PFSK-1 (cell line): Measurements from ENCODE around the gene ELL2.

ENCODE experiments used
- FOXP2 ChIP-seq: optimal IDR thresholded peaks from 2 replicates; pipeline ENCODE3; 2011; ENCODE audit warnings: borderline replicate concordance, control low read depth, inconsistent platforms; ENCODE audit not compliant: insufficient read depth; ENCODE audit errors: extremely low read length, extremely low read depth
- POLR2AphosphoS5 ChIP-seq: IDR thresholded peaks from 2 replicates; pipeline ENCODE4 v1.6.1; 2012; ENCODE audit warnings: low read depth, mild to moderate bottlenecking, control low read depth, low read length, moderate library complexity
- REST ChIP-seq, 2 experiments: IDR thresholded peaks; 2 replicates each; pipeline versions ENCODE4 v1.6.1 to v1.8.0; 2011 to 2012; ENCODE audit warnings: low read depth in 2 of 2, low read length in 2 of 2, control low read depth in 1 of 2, inconsistent platforms in 1 of 2, mild to moderate bottlenecking in 1 of 2, moderate library complexity in 1 of 2; ENCODE audit not compliant: insufficient read depth in 1 of 2
- SIN3A ChIP-seq: IDR thresholded peaks from 2 replicates; pipeline ENCODE4 v1.6.1; 2012; ENCODE audit warnings: mild to moderate bottlenecking, low read length, moderate library complexity, borderline replicate concordance; ENCODE audit not compliant: insufficient read depth
- TAF1 ChIP-seq: IDR thresholded peaks from 2 replicates; pipeline ENCODE4 v1.6.1; 2012; ENCODE audit warnings: low read length, control low read depth, borderline replicate concordance; ENCODE audit not compliant: insufficient read depth

Gene ELL2

GRCh38 chr5:95838556-95838955, 123.1 kb downstream of the ELL2 start:
- TF ChIP-seq FOXP2, result no peak
- no peak for TF ChIP-seq TAF1
- TF ChIP-seq POLR2AphosphoS5, result no peak
- no peak for TF ChIP-seq REST (IDR thresholded peaks at IDR 0.05; ENCODE audit: insufficient read depth in 1 of 2, low read depth in 2 of 2, low read length in 2 of 2)
- TF ChIP-seq SIN3A, result no peak

GRCh38 chr5:95838001-95838520, 123.6 kb downstream of the ELL2 start:
- no peak for TF ChIP-seq FOXP2
- TF ChIP-seq REST (IDR thresholded peaks at IDR 0.05; ENCODE audit: insufficient read depth in 1 of 2, low read depth in 2 of 2, low read length in 2 of 2), result no peak
- TF ChIP-seq SIN3A, result no peak
- TF ChIP-seq TAF1, result no peak
- TF ChIP-seq POLR2AphosphoS5, result no peak

- TF ChIP-seq REST (IDR thresholded peaks at IDR 0.05; ENCODE audit: insufficient read depth in 1 of 2, low read depth in 2 of 2, low read length in 2 of 2) (no peak), SIN3A (no peak), TAF1 (no peak), FOXP2 (no peak), POLR2AphosphoS5 (no peak)
Observed at GRCh38 chr5:95837492-95837891, 124.2 kb downstream of the ELL2 start.

- TF ChIP-seq FOXP2 (no peak), POLR2AphosphoS5 (no peak)
Observed at GRCh38 chr5:95836544-95836943, 125.1 kb downstream of the ELL2 start.

- TF ChIP-seq SIN3A, result no peak
Observed at GRCh38 chr5:95835682-95836385, 125.8 kb downstream of the ELL2 start.
